Measurements from ENCODE around the gene MEOX1. TPM values are rescaled to one million over a fixed set of nuclear protein-coding genes. Genes with fewer than 3 reads are reported as not detected.

The MEOX1 gene
- total RNA-seq, 2 donors from 2014 or later = 3.9 to 13.8 TPM

- no peak for DNase-seq (ENCODE audit: low spot score)
- Histone ChIP-seq H3K36me3 (no peaks in the 10 kb centered on the region), H3K9me3 (no peaks in the 10 kb centered on the region), H3K4me3 (no peak overlapping the region), H3K4me1 (no peaks in the 10 kb centered on the region), H3K27me3 (no peaks in the 10 kb centered on the region), H3K27ac (no peak overlapping the region)
- no peak for TF ChIP-seq CTCF (IDR thresholded peaks at IDR 0.05)
These were observed 41.1 kb downstream of the MEOX1 start for GRCh38 chr17:43620581-43620980.

GRCh38 chr17:43620147-43620546 is 41.6 kb downstream of the MEOX1 start:
- H3K4me1 ChIP-seq = no peaks in the 10 kb centered on the region
- H3K9me3 ChIP-seq = no peaks in the 10 kb centered on the region
- DNase-seq (ENCODE audit: low spot score) = no peak
- no peak overlapping the region for H3K27ac ChIP-seq
- no peaks in the 10 kb centered on the region for H3K36me3 ChIP-seq
- H3K4me3 ChIP-seq = no peak overlapping the region
- no peaks in the 10 kb centered on the region for H3K27me3 ChIP-seq
- TF ChIP-seq CTCF (IDR thresholded peaks at IDR 0.05) = no peak

- H3K27me3 ChIP-seq = no peaks in the 10 kb centered on the region
- no peaks in the 10 kb centered on the region for H3K4me1 ChIP-seq
- H3K9me3 ChIP-seq = no peaks in the 10 kb centered on the region
- TF ChIP-seq CTCF (IDR thresholded peaks at IDR 0.05) = no peak
- no peak overlapping the region for H3K4me3 ChIP-seq
- no peak overlapping the region for H3K27ac ChIP-seq
- no peak for DNase-seq (ENCODE audit: low spot score)
- no peaks in the 10 kb centered on the region for H3K36me3 ChIP-seq
These were observed 42.0 kb downstream of the MEOX1 start for GRCh38 chr17:43619705-43620104.

GRCh38 chr17:43618276-43618675 is 43.4 kb downstream of the MEOX1 start:
- Histone ChIP-seq H3K4me1 (no peaks in the 10 kb centered on the region), H3K9me3 (no peaks in the 10 kb centered on the region), H3K27ac (no peak overlapping the region), H3K36me3 (no peaks in the 10 kb centered on the region), H3K27me3 (no peaks in the 10 kb centered on the region), H3K4me3 (no peak overlapping the region)
- TF ChIP-seq CTCF (IDR thresholded peaks at IDR 0.05) = no peak
- DNase-seq (ENCODE audit: low spot score) = no peak

GRCh38 chr17:43616852-43617251 is 44.9 kb downstream of the MEOX1 start:
- Histone ChIP-seq H3K36me3 (no peaks in the 10 kb centered on the region), H3K27ac (no peak overlapping the region), H3K4me1 (no peaks in the 10 kb centered on the region), H3K27me3 (no peaks in the 10 kb centered on the region), H3K4me3 (no peak overlapping the region), H3K9me3 (no peaks in the 10 kb centered on the region)
- no peak for TF ChIP-seq CTCF (IDR thresholded peaks at IDR 0.05)
- no peak for DNase-seq (ENCODE audit: low spot score)

- Histone ChIP-seq H3K9me3 (no peaks in the 10 kb centered on the region), H3K4me3 (no peak overlapping the region), H3K27ac (no peak overlapping the region), H3K36me3 (no peaks in the 10 kb centered on the region), H3K4me1 (no peaks in the 10 kb centered on the region), H3K27me3 (no peaks in the 10 kb centered on the region)
- no peak for DNase-seq (ENCODE audit: low spot score)
- no peak for TF ChIP-seq CTCF (IDR thresholded peaks at IDR 0.05)
These were observed 45.3 kb downstream of the MEOX1 start for GRCh38 chr17:43616421-43616820.

Measured in right atrium auricular region (tissue), 2 donors.